GM18909 (cell line): ENCODE measurements around the gene CRELD1.
"Not testable (repeated sequence)": the region's sequence is repeated elsewhere in the genome, so short reads cannot be mapped to it uniquely, and the experiment has no call there.

Experiments used
- ATAC-seq: cut with Tn5 transposase; IDR thresholded peaks from one replicate; pipeline ENCODE4 v1.9.1; 2021; ENCODE audit warnings: mild to moderate bottlenecking; ENCODE audit not compliant: unreplicated experiment, poor library complexity

The CRELD1 gene

GRCh38 chr3:9930804-9931418 lies 2.7 kb upstream of the CRELD1 start:
- no peak for ATAC-seq

DNA sequence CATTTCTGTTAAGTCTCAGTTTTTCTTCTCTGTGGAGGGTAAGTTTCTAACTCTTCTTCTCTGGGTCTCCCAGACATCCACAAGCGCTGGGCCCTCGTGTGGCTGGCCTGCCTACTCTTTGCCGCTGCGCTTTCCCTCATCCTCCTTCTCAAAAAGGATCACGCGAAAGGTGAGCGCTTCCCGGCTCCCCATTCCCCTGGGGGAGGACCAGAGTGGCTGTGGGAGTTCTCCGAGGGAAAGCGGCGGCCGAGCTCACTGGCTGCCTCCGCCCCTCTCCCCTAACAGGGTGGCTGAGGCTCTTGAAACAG lies 1.1 kb upstream of the CRELD1 start:
- ATAC-seq, result no peak

DNA sequence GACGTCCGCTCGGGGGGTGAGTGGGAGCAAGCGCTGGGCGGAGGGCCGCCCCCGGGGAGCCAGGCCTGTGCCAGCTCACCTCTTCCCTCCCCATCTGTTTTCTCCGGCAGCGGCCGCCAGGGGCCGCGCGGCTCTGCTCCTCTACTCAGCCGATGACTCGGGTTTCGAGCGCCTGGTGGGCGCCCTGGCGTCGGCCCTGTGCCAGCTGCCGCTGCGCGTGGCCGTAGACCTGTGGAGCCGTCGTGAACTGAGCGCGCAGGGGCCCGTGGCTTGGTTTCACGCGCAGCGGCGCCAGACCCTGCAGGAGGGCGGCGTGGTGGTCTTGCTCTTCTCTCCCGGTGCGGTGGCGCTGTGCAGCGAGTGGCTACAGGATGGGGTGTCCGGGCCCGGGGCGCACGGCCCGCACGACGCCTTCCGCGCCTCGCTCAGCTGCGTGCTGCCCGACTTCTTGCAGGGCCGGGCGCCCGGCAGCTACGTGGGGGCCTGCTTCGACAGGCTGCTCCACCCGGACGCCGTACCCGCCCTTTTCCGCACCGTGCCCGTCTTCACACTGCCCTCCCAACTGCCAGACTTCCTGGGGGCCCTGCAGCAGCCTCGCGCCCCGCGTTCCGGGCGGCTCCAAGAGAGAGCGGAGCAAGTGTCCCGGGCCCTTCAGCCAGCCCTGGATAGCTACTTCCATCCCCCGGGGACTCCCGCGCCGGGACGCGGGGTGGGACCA lies 632 bp upstream of the CRELD1 start:
- peak; percentile 71 for ATAC-seq

GRCh38 chr3:9934235-9934621 lies 594 bp downstream of the CRELD1 start:
- ATAC-seq, result no peak

GRCh38 chr3:9934993-9935392 lies 1.4 kb downstream of the CRELD1 start:
- ATAC-seq, result no peak

GRCh38 chr3:9935966-9936510 lies 2.4 kb downstream of the CRELD1 start:
- no peak for ATAC-seq

DNA sequence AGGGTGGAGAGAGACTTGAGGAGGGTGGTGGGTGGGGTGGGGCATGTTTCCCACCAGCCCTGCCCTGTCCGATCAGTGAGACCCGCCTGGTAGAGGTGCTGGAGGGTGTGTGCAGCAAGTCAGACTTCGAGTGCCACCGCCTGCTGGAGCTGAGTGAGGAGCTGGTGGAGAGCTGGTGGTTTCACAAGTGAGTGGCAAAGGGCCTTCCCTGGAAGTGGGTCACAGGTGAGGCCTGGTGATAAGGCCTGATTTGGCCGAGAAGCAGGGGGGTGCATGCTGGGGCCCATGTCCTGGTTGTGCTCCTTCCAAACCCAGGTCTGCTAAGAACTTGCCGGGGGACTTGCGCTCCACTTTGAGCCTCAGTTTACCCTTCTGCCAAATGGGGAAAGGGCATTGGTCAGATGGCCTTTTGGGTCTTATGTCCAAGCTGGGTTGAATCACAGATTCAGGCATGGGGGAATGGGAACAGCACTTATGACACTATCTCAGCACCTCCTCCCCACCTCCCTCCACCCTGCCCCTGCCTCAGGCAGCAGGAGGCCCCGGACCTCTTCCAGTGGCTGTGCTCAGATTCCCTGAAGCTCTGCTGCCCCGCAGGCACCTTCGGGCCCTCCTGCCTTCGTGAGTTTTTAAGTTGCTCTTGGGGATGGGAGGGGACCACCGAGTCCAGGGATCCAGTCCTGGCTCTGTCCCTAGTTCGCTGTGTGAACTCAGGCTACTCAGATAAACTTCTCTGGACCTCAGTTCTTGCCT lies 4.0 kb downstream of the CRELD1 start:
- no peak for ATAC-seq

DNA sequence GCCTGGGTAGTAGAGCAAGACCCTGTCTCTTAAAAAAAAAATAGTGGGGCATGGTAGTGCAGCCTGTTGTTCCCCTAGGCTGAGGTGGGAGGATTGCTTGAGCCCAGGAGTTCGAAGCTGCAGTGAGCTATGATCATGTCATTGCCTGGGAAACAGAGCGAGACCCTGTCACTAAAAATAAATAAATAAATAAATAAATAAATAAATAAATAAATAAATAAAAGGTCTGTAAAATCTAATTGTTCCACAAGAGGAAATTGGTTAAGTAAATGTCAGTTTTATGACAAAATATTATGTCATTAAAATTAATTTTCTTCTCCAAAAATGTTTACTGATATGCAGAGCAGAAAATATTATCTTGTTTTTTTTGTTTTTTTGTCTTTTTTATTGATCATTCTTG lies 5.3 kb downstream of the CRELD1 start:
- ATAC-seq, result no peak

DNA sequence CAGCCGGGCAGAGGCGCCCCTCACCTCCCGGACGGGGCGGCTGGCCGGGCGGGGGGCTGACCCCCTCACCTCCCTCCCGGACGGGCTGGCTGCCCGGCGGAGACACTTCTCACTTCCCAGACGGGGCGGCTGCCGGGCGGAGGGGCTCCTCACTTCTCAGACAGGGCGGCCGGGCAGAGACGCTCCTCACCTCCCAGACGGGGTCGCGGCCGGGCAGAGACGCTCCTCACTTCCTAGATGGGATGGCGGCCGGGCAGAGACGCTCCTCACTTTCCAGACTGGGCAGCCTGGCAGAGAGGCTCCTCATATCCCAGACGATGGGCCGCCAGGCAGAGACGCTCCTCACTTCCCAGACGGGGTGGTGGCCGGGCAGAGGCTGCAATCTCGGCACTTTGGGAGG lies 6.3 kb downstream of the CRELD1 start:
- not testable (repeated sequence) for ATAC-seq

DNA sequence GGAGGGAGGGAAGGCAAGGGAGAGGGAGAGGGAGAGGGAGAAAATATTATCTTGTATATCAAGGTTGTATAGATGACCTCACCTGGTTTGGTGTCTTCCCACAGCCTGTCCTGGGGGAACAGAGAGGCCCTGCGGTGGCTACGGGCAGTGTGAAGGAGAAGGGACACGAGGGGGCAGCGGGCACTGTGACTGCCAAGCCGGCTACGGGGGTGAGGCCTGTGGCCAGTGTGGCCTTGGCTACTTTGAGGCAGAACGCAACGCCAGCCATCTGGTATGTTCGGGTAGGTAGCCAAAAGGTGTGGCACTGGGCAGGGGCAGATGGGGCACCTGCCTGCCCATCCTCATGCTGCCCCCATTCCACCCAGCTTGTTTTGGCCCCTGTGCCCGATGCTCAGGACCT lies 7.1 kb downstream of the CRELD1 start:
- ATAC-seq, result no peak

- no peak for ATAC-seq
Observed at GRCh38 chr3:9942164-9942563, 8.5 kb downstream of the CRELD1 start.

GRCh38 chr3:9942934-9943690 lies 9.5 kb downstream of the CRELD1 start:
- no peak for ATAC-seq

DNA sequence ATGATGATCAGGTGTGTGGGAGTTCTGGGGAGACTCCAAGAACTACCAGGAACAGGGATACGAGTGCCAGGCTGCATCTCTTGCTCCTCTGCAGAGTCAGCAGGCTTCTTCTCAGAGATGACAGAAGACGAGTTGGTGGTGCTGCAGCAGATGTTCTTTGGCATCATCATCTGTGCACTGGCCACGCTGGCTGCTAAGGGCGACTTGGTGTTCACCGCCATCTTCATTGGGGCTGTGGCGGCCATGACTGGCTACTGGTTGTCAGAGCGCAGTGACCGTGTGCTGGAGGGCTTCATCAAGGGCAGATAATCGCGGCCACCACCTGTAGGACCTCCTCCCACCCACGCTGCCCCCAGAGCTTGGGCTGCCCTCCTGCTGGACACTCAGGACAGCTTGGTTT lies 10.6 kb downstream of the CRELD1 start:
- no peak for ATAC-seq

- ATAC-seq, result no peak
Observed at GRCh38 chr3:9945358-9945757, 11.7 kb downstream of the CRELD1 start.

- peak; percentile 48 for ATAC-seq
Observed at GRCh38 chr3:9946112-9947024, 12.7 kb downstream of the CRELD1 start.

GRCh38 chr3:9947025-9947995 lies 13.7 kb downstream of the CRELD1 start:
- ATAC-seq, result no peak

- ATAC-seq, result no peak
Observed at GRCh38 chr3:9948586-9948985, 15.0 kb downstream of the CRELD1 start.

GRCh38 chr3:9949115-9949514 lies 15.5 kb downstream of the CRELD1 start:
- ATAC-seq, result no peak

- no peak for ATAC-seq
Observed at GRCh38 chr3:9949626-9950025, 16.0 kb downstream of the CRELD1 start.
